ENCODE data around the gene ADPRS. TPM values are rescaled to one million over a fixed set of nuclear protein-coding genes. Genes with fewer than 3 reads are reported as not detected.

Gene ADPRS
- total and polyA plus RNA-seq, 2 experiments from 2014 or later = 22.6 to 46.6 TPM

GRCh38 chr1:36135330-36135667, 46.6 kb downstream of the ADPRS start:
- H3K27ac Mint-ChIP-seq = peak overlapping the region; percentile 63; the same call in 1 of the 2 replicates
- H2AFZ ChIP-seq = no peak overlapping the region

More at GRCh38 chr1:36135330-36135667, 46.6 kb downstream of the ADPRS start:
- Mint-ChIP-seq H3K27me3 (ENCODE audit: insufficient read depth, low read depth, poor library complexity) (peaks cover 7% of the 10 kb centered on the region), H3K36me3 (ENCODE audit: low read depth) (peaks cover 3% of the 10 kb centered on the region; the same call in 1 of the 3 replicates), H3K4me1 (peaks cover 13% of the 10 kb centered on the region; the same call in 2 of the 3 replicates), H3K9me3 (no peaks in the 10 kb centered on the region), H3K4me3 (no peak overlapping the region)
- H3K4me2 ChIP-seq = no peak overlapping the region
- no peaks in the 10 kb centered on the region for H3K36me3 ChIP-seq (ENCODE audit: insufficient read depth)
- TF ChIP-seq ZNF462 (CRISPR knock-in tag; IDR thresholded peaks at IDR 0.05) (no peak), ETS1 (IDR thresholded peaks at IDR 0.05) (no peak), ZNF331 (CRISPR knock-in tag; IDR thresholded peaks at IDR 0.05; ENCODE audit: low read depth) (no peak)
- no peak overlapping the region for H3K27ac ChIP-seq (ENCODE audit: low read depth)
- H3F3A ChIP-seq (replicated peaks; ENCODE audit: low read depth) = peaks cover 6% of the 10 kb centered on the region; the same call in 1 of the 2 replicates
- no peaks in the 10 kb centered on the region for H3K9me2 ChIP-seq (ENCODE audit: insufficient read depth)
- peaks cover 3% of the 10 kb centered on the region for H3K4me1 ChIP-seq (ENCODE audit: insufficient read depth)
- no peak overlapping the region for H3K4me3 ChIP-seq
- DNase-seq (ENCODE audit: low spot score) (no peak), ATAC-seq (no peak)
- no peaks in the 10 kb centered on the region for H4K20me1 ChIP-seq (replicated peaks; ENCODE audit: insufficient read depth)
- H3K27me3 ChIP-seq (ENCODE audit: insufficient read depth) = no peaks in the 10 kb centered on the region
- H3K79me2 ChIP-seq (replicated peaks; ENCODE audit: insufficient read depth) = no peaks in the 10 kb centered on the region

Data from GM23338 (cell line).